Caco-2 (cell line): ENCODE measurements around the gene MRPL24. TPM values are rescaled to one million over a fixed set of nuclear protein-coding genes. Genes with fewer than 3 reads are reported as not detected.

Experiments used
- Bru-seq: library from RNA; stranded (reverse); fragments of 400-500 nt; gene quantifications from one replicate; lab custom pipeline; 2021; lab: Mats Ljungman, UMichigan
- BruChase-seq, 2 experiments: library from RNA; stranded (reverse); fragments of 400-500 nt; gene quantifications; one replicate each; lab custom pipeline; 2021; lab: Mats Ljungman, UMichigan
- BruUV-seq: library from RNA; stranded (reverse); fragments of 400-500 nt; replicated peaks from 2 replicates; lab custom pipeline; 2021; lab: Mats Ljungman, UMichigan
- CTCF ChIA-PET: fragments of 300-600 bp; sonication (Branson Sonifier 250); formaldehyde crosslinking; loops from one replicate; lab custom pipeline; 2022; ENCODE audit warnings: antibody characterized with exemption; lab: Charles Lee
- POLR2A ChIA-PET: fragments of 300-600 bp; sonication (Branson Sonifier 250); formaldehyde crosslinking; loops from one replicate; lab custom pipeline; 2022; ENCODE audit warnings: antibody characterized with exemption; lab: Charles Lee
- DNase-seq, 2 experiments: peaks; one replicate each; pipeline versions ENCODE4 v3.0.0 to v3.0.0-alpha.2; 2020 to 2022
- H3K27me3 ChIP-seq: replicated peaks from 2 replicates; pipeline ENCODE4 v1.6.0; 2011; ENCODE audit warnings: low read length; ENCODE audit not compliant: control insufficient read depth, insufficient read depth
- H3K36me3 ChIP-seq: 2 replicates; pipeline ENCODE4 v1.5.1; 2011; ENCODE audit warnings: low read length; ENCODE audit not compliant: control insufficient read depth, insufficient read depth
- H3K4me1 ChIP-seq: fragments of 250-450 bp; sonication (Bioruptor Pico); 2 replicates; pipeline ENCODE4 v1.5.1; 2020; ENCODE audit warnings: mild to moderate bottlenecking
- H3K4me3 ChIP-seq: 2 replicates; pipeline ENCODE4 v1.5.1; 2011; ENCODE audit warnings: low read depth, mild to moderate bottlenecking, control low read depth, low read length
- H3K9me3 ChIP-seq: fragments of 250-450 bp; sonication (Bioruptor Pico); 2 replicates; pipeline ENCODE4 v1.5.1; 2020; ENCODE audit warnings: mild to moderate bottlenecking, moderate library complexity
- H3K27ac Mint-ChIP-seq: one replicate; pipeline ENCODE4 v1.8.0; 2022; ENCODE audit warnings: mixed read lengths; ENCODE audit not compliant: unreplicated experiment
- H3K27me3 Mint-ChIP-seq: one replicate; pipeline ENCODE4 v1.8.0; 2022; ENCODE audit warnings: mixed read lengths; ENCODE audit not compliant: insufficient read depth, unreplicated experiment
- H3K36me3 Mint-ChIP-seq: one replicate; pipeline ENCODE4 v1.8.0; 2022; ENCODE audit warnings: mild to moderate bottlenecking, mixed read lengths; ENCODE audit not compliant: insufficient read depth, unreplicated experiment
- H3K4me1 Mint-ChIP-seq: one replicate; pipeline ENCODE4 v1.8.0; 2022; ENCODE audit warnings: low read depth, mixed read lengths; ENCODE audit not compliant: unreplicated experiment
- H3K4me3 Mint-ChIP-seq: one replicate; pipeline ENCODE4 v1.8.0; 2022; ENCODE audit warnings: mild to moderate bottlenecking, moderate library complexity, mixed read lengths; ENCODE audit not compliant: unreplicated experiment
- H3K9me3 Mint-ChIP-seq: one replicate; pipeline ENCODE4 v1.8.0; 2022; ENCODE audit warnings: mixed read lengths; ENCODE audit not compliant: unreplicated experiment
- intact Hi-C: fragments of 100-400 bp; cut with micrococcal nuclease; formaldehyde crosslinking; loops from one replicate; pipeline ENCODE4 v1.10.0; 2022; ENCODE audit not compliant: unreplicated experiment
- long read RNA-seq: library from polyadenylated mRNA; stranded (forward); transcript quantifications from one replicate; pipeline ENCODE4 v2.0.0, GENCODE V29; 2022
- total RNA-seq: library from RNA; stranded (reverse); gene quantifications from 2 replicates; pipeline ENCODE4 v1.2.3, GENCODE V29; 2022
- TF ChIP-seq, protein P1 (sequence below), 2 experiments: fragments of 200-600 bp in 1 of 2; IDR thresholded peaks; 1 replicate in 1 of 2; 2 replicates in 1 of 2; pipeline versions ENCODE4 v1.5.1 to v1.8.0; 2011 to 2022; ENCODE audit warnings: antibody characterized with exemption in 1 of 2, control low read depth in 1 of 2, inconsistent platforms in 1 of 2, low read depth in 1 of 2, low read length in 1 of 2, mild to moderate bottlenecking in 1 of 2, moderate library complexity in 1 of 2; ENCODE audit not compliant: insufficient read depth in 1 of 2, severe bottlenecking in 1 of 2, unreplicated experiment in 1 of 2

MRPL24 gene
- 52.6 and 54.2 TPM in 2 replicates for total RNA-seq
- Bru-seq, nascent RNA = percentile 80 among the genes with signal in this experiment
- BruChase-seq, experiment 1, labeled RNA remaining after a 2-hour chase = percentile 72 among the genes with signal in this experiment
- percentile 83 among the genes with signal in this experiment for BruChase-seq, experiment 2, labeled RNA remaining after a 6-hour chase
- long read RNA-seq, transcript MRPL24-202 (6 exons, 883 nt) = major isoform, 7 of 32 reads
- long read RNA-seq, partial matches to known transcripts = 2 of 32 reads
- long read RNA-seq, other reads (novel, unspliced or antisense) = 18 of 32 reads

DNA sequence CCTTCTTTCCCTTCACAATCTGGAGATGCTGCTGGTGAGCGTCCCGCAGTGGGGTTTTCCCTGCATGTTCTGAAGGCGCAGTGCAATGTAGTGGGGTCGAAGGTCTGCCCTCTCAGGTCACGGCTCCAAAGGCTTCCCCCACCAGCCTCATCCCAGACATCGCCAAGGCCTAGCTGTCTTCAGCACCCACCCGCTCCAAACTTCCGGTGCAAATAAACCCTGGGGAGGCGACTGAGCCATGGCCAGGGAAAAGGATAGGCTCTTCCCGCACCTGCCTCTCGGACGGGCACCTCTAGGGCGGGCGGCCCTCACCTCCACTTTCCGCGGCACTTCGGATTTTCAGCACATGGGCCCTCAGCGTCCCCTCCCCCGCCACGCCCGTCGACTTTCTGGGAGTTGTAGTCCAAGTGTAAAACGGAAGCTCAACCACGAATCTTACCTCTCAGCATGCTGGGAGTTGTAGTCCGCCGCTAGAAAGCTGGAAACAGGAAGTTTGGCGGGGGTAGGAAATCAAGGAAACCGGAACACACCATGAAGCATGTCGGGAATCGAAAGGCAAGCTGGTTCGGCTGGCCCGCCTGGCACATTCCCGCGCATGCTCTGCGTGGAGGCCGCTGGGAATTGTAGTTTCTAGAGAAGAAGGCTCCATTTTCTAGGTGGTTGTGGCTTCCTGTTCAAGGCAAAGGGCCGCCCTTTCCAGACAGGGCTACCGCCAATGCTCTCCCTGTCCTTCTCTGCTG lies at the start of gene MRPL24:
TSS of gene MRPL24 (minus strand) at position 348 of the 740 bp plus-strand sequence. CDS start 2,384 bp downstream, outside the sequence.
- no TSS peak for BruUV-seq
- CTCF ChIA-PET = interaction anchor here (0.5 to 2.2 kb wide), 12 partner anchors 11 to 187 kb away, joined by 3 to 32 read pairs (median 5); partner anchors contain the start of genes CRABP2, HDGF, ISG20L2 and METTL25B
- Histone ChIP-seq H3K9me3 (no peaks in the 10 kb centered on the region), H3K4me3 (peak within 1 kb of the TSS; percentile 62), H3K4me1 (peaks cover 16% of the 10 kb centered on the region), H3K27me3 (no peaks in the 10 kb centered on the region), H3K36me3 (peaks cover 12% of the 10 kb centered on the region)
- Mint-ChIP-seq H3K4me1 (peaks cover 24% of the 10 kb centered on the region), H3K4me3 (peak within 1 kb of the TSS; percentile 100), H3K9me3 (no peaks in the 10 kb centered on the region), H3K36me3 (peaks cover 65% of the 10 kb centered on the region), H3K27ac (peak within 1 kb of the TSS; percentile 98), H3K27me3 (no peaks in the 10 kb centered on the region)
- DNase-seq = peak; percentile 97 to 99
- intact Hi-C loops = loop anchor here (1.0 kb wide), 2 partner anchors 13 to 26 kb away; partner anchors contain the start of genes ISG20L2, METTL25B and PRCC
- POLR2A ChIA-PET = interaction anchor here (0.5 to 2.6 kb wide), 12 partner anchors 9 to 305 kb away, joined by 3 to 108 read pairs (median 4); partner anchors contain the start of genes HDGF, ISG20L2, METTL25B and NES
- TF ChIP-seq, protein P1, sequence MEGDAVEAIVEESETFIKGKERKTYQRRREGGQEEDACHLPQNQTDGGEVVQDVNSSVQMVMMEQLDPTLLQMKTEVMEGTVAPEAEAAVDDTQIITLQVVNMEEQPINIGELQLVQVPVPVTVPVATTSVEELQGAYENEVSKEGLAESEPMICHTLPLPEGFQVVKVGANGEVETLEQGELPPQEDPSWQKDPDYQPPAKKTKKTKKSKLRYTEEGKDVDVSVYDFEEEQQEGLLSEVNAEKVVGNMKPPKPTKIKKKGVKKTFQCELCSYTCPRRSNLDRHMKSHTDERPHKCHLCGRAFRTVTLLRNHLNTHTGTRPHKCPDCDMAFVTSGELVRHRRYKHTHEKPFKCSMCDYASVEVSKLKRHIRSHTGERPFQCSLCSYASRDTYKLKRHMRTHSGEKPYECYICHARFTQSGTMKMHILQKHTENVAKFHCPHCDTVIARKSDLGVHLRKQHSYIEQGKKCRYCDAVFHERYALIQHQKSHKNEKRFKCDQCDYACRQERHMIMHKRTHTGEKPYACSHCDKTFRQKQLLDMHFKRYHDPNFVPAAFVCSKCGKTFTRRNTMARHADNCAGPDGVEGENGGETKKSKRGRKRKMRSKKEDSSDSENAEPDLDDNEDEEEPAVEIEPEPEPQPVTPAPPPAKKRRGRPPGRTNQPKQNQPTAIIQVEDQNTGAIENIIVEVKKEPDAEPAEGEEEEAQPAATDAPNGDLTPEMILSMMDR (IDR thresholded peaks at IDR 0.05; ENCODE audit: insufficient read depth in 1 of 2, low read depth in 1 of 2, low read length in 1 of 2, severe bottlenecking in 1 of 2, unreplicated experiment in 1 of 2) = no peak

DNA sequence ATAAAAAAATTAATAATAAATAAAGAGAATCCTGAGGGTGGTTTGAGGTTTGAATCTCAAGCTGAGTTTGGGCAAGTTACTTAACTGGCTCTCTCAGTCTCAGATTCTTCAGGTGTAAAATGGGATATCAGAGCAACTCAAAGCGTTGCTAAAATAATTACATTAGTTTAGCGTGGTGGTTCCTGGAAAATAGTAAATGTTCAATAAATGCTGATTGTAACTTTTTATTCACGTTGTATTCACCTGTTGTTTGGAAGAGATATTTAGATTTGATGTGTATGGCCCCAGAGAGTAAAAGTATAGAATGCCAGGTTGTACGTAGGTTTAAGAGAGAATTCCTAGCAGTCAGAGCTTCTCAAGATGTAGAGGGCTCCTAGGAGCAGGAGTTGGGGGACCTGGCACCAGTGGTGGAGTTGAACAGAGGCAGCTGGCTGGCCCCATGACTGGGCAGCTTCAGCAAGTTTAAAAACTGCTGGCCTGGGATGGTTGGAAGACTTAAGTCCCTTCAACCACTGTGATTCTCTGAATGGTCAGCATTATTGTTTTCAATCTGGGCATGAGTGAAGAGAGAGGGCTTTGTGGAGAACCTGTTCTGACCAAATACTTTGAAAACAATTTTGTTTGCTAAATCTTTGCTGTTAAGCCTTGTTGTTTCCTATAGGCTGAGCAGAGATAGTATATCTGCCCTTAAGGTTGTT lies 48.9 kb upstream of the MRPL24 start:
- H3K36me3 ChIP-seq = peaks cover 2% of the 10 kb centered on the region; the same call in 1 of the 2 replicates
- Mint-ChIP-seq H3K4me3 (no peak overlapping the region), H3K9me3 (no peaks in the 10 kb centered on the region), H3K27ac (no peak overlapping the region), H3K4me1 (peaks cover 7% of the 10 kb centered on the region), H3K36me3 (peaks cover 76% of the 10 kb centered on the region), H3K27me3 (no peaks in the 10 kb centered on the region)
- CTCF ChIA-PET = no interaction called here
- POLR2A ChIA-PET = no interaction called here
- intact Hi-C loops = no loop called here
- TF ChIP-seq, protein P1 (IDR thresholded peaks at IDR 0.05; ENCODE audit: insufficient read depth in 1 of 2, low read depth in 1 of 2, low read length in 1 of 2, severe bottlenecking in 1 of 2, unreplicated experiment in 1 of 2) = no peak
- H3K4me1 ChIP-seq = no peaks in the 10 kb centered on the region
- no peaks in the 10 kb centered on the region for H3K27me3 ChIP-seq
- DNase-seq = no peak
- no peaks in the 10 kb centered on the region for H3K9me3 ChIP-seq
- TSS peak; percentile 14 for BruUV-seq
- no peak overlapping the region for H3K4me3 ChIP-seq

DNA sequence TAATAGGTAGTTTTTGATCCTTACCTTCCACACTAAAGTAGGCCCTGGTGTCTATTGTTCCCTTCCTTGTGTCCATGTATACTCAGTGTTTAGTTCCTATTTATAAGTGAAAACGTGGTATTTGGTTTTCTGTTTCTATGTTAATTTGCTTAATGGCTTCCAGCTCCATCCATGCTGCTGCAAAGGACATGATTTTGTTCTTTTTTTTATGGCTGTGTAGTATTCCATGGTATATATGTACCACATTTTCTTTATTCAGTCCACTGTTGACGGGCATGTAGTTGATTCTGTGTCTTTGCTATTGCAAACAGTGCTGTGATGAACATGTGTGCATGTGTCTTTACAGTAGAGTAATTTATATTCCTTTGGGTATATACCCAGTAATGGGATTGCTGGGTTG lies 47.2 kb upstream of the MRPL24 start:
- CTCF ChIA-PET = no interaction called here
- H3K4me3 Mint-ChIP-seq = no peak overlapping the region
- POLR2A ChIA-PET = no interaction called here
- H3K27me3 Mint-ChIP-seq = no peaks in the 10 kb centered on the region
- H3K36me3 Mint-ChIP-seq = peaks cover 74% of the 10 kb centered on the region
- Histone ChIP-seq H3K4me1 (no peaks in the 10 kb centered on the region), H3K36me3 (peaks cover 1% of the 10 kb centered on the region; the same call in 1 of the 2 replicates), H3K9me3 (no peaks in the 10 kb centered on the region), H3K4me3 (no peak overlapping the region), H3K27me3 (no peaks in the 10 kb centered on the region)
- H3K4me1 Mint-ChIP-seq = peaks cover 7% of the 10 kb centered on the region
- no peaks in the 10 kb centered on the region for H3K9me3 Mint-ChIP-seq
- intact Hi-C loops = no loop called here
- TF ChIP-seq, protein P1 (IDR thresholded peaks at IDR 0.05; ENCODE audit: insufficient read depth in 1 of 2, low read depth in 1 of 2, low read length in 1 of 2, severe bottlenecking in 1 of 2, unreplicated experiment in 1 of 2) = no peak
- BruUV-seq = no TSS peak
- DNase-seq = no peak
- no peak overlapping the region for H3K27ac Mint-ChIP-seq
